ENCODE measurements around the gene POPDC3. TPM values are rescaled to one million over a fixed set of nuclear protein-coding genes. Genes with fewer than 3 reads are reported as not detected.

Gene POPDC3
- total RNA-seq, 1 experiment from 2014 or later: 5.7 TPM

- Mint-ChIP-seq H3K27ac (no peak overlapping the region), H3K4me1 (peaks cover 9 to 12% of the 10 kb centered on the region in 2 experiments), H3K4me3 (no peak overlapping the region), H3K9me3 (no peaks in the 10 kb centered on the region; a peak in 1 of 5 replicates), H3K36me3 (ENCODE audit: insufficient read depth in 1 of 3, low read depth in 3 of 3) (peaks cover 2 to 7% (median 7%) of the 10 kb centered on the region in 3 experiments), H3K27me3 (ENCODE audit: low read depth) (no peaks in the 10 kb centered on the region)
- Histone ChIP-seq H3K23ac (ENCODE audit: insufficient read length, low read depth, low read length) (no peak overlapping the region), H3K4ac (ENCODE audit: low read depth, low read length) (no peak overlapping the region), H3K9me3 (ENCODE audit: control insufficient read depth, low read depth, low read length) (no peaks in the 10 kb centered on the region), H2BK120ac (ENCODE audit: low read depth, low read length, poor library complexity, severe bottlenecking) (no peak overlapping the region), H4K91ac (ENCODE audit: insufficient read length, low read depth, low read length) (no peak overlapping the region), H2BK20ac (ENCODE audit: low read depth, low read length, poor library complexity, severe bottlenecking) (no peak overlapping the region), H3K9ac (ENCODE audit: extremely low read depth, insufficient read length, low read length) (no peak overlapping the region), H3K79me1 (ENCODE audit: insufficient read depth, low read depth, low read length, poor library complexity, severe bottlenecking) (no peaks in the 10 kb centered on the region), H3K79me2 (ENCODE audit: insufficient read depth, low read length) (no peaks in the 10 kb centered on the region), H3K18ac (ENCODE audit: insufficient read length, low read depth, low read length) (no peak overlapping the region), H2BK15ac (ENCODE audit: low read depth, low read length) (no peak overlapping the region), H3K56ac (ENCODE audit: insufficient read length, low read depth, low read length) (no peak overlapping the region), H3K23me2 (ENCODE audit: insufficient read length, low read depth, low read length, poor library complexity, severe bottlenecking) (no peaks in the 10 kb centered on the region), H2BK12ac (ENCODE audit: insufficient read length, low read depth, low read length) (no peak overlapping the region), H3K27ac (ENCODE audit: insufficient read length, low read depth, low read length) (no peak overlapping the region), H2BK5ac (ENCODE audit: insufficient read length, low read length) (no peak overlapping the region), H3K27me3 (ENCODE audit: insufficient read depth, low read length) (no peaks in the 10 kb centered on the region), H3K4me2 (ENCODE audit: insufficient read depth, insufficient read length, low read length) (no peak overlapping the region), H3T11ph (ENCODE audit: low read length) (no peak overlapping the region), H4K8ac (replicated peaks; ENCODE audit: insufficient read length, low read depth, low read length) (no peak overlapping the region), H2AK5ac (ENCODE audit: insufficient read length, low read length) (no peak overlapping the region), H3K14ac (ENCODE audit: insufficient read depth, low read length) (no peak overlapping the region), H2AFZ (ENCODE audit: low read length) (no peak overlapping the region), H3K4me1 (ENCODE audit: insufficient read depth, low read length) (peaks cover 2% of the 10 kb centered on the region; the same call in 1 of the 2 replicates), H4K20me1 (ENCODE audit: control insufficient read depth, insufficient read depth, insufficient read length) (no peaks in the 10 kb centered on the region), H4K5ac (ENCODE audit: insufficient read length, low read depth, low read length) (no peak overlapping the region)
- WGBS (ENCODE audit: extremely low coverage, insufficient read length, low lambda C conversion rate): no CpG with 5 or more reads among the region's 3 CpGs
- no peak for DNase-seq
- no peak for TF ChIP-seq CTCF (conservative IDR thresholded peaks at IDR 0.05)
Observed at GRCh38 chr6:105121981-105122380, 57.8 kb downstream of the POPDC3 start.
